CD4-positive, alpha-beta T cell treated with Interferon alpha-2 for 1 hour (primary cell): ENCODE data around the gene DEDD2.

Experiments used
- DNase-seq, 2 donors: peaks; one replicate each; pipeline ENCODE4 v3.0.0-alpha.2; 2020 to 2022

The DEDD2 gene

DNA sequence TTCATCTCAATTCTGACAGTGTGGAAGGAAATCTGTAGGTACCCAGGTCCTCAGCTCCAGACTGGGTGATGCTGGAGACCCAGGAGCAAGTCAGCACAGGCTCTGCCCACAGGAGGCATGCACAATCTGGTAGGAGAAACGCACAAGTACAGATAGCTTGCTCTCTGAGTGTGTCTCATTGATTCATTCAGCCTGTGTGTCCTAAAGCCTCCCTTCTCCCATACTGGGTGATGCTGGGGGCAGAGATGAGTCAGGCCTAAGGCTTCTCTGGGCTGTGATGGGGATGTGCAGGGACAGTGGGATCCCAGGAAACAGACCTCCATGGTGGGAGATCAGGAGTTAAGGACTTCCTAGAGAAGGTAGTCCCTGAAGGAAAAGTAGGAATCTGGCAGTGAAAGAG, 9.4 kb upstream of the DEDD2 start:
- DNase-seq, result no peak

DNA sequence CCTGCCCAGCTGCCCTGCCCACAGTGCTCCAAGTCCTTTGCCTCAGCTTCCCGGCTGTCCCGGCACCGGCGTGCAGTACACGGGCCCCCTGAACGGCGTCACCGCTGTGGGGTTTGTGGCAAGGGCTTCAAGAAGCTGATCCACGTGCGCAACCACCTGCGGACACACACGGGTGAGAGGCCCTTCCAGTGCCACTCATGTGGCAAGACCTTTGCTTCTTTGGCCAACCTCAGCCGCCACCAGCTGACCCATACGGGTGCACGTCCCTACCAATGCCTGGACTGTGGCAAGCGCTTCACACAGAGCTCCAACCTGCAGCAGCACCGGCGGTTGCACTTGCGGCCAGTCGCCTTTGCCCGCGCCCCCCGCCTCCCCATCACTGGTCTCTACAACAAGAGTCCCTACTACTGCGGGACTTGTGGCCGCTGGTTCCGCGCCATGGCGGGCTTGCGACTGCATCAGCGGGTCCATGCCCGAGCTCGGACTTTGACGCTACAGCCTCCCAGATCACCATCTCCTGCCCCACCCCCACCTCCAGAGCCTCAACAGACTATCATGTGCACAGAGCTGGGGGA, 8.3 kb upstream of the DEDD2 start:
- no peak for DNase-seq

DNA sequence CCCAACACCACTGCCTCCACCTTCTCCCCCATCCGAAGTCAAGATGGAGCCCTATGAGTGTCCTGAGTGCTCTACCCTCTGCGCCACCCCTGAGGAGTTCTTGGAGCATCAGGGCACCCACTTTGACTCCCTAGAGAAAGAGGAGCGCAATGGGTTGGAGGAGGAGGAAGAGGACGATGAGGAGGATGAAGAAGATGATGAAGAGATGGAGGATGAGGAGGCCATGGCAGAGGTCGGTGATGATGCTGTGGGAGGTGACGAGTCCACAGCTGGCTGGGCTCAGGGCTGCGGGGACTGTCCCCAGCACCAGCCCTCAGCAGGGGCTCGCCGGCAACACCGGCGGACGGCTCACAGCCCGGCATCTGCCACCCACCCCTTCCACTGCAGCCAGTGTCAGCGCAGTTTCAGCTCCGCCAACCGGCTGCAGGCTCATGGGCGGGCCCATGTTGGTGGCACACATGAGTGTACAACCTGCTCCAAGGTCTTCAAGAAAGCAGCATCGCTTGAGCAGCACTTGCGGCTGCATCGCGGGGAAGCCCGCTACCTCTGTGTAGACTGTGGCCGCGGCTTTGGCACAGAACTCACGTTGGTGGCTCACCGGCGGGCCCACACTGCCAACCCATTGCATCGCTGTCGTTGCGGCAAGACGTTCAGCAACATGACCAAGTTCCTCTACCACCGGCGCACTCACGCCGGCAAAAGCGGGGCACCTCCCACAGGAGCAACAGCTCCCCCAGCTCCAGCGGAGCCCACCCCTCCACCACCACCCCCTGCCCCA, 7.7 kb upstream of the DEDD2 start:
- DNase-seq, result no peak

GRCh38 chr19:42220751-42221097, 3.2 kb upstream of the DEDD2 start:
- no peak for DNase-seq

GRCh38 chr19:42219812-42220750, 2.6 kb upstream of the DEDD2 start, which contains the start of gene ZNF526:
Gene ZNF526 (plus strand): TSS chr19:42220312. CDS start chr19:42224404, 4,092 bp downstream.
- peak; percentile 98 for DNase-seq

DNA sequence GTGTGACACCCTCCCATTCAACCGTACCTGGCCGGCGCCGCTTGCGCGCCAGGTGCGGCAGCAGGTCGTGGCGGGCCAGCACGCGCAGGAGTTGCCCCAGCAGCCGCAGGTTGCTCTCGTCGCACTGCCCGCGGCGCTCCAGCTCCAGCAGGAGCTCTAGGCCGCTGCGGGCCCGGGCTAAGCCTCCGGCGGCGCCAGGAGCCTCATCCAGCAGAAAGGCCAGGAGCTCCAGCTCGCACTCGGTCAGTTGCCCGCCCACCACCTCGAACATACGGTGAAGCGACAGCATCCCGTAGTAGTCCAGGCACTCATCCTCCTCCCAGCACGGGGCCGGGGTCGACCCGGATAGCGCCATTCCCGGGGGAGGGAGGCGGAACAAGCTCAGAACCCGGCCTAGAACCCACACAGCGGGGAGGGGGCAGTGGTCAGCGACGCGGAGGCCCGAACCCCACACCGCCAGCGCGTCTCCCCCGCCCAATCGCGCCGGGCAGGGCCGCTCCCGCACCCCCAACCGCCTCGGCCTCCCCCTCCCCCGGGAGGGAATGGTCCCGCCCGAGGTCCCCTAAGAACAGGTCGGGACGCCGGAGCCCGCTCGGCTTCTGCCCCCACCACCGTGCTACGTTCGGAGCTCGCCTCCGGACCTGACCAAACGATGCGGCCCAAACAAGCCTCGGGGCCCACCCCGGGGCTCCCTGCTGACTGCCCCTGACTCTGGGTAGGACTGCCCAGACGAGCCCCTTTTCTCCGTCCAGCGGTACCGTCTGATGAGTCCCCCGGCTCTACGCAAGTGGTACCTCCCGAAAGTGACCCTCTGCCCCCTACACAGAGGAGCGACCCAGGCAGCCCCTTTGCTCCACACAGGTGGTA, 591 bp downstream of the DEDD2 start:
- DNase-seq, result peak in 1 of 2 donors; percentile 38

- DNase-seq, result no peak
These were observed 2.5 kb downstream of the DEDD2 start for GRCh38 chr19:42214810-42215485.

- no peak for DNase-seq
These were observed 4.6 kb downstream of the DEDD2 start for GRCh38 chr19:42212886-42213285.

GRCh38 chr19:42208612-42209011, 8.9 kb downstream of the DEDD2 start:
- DNase-seq, result no peak

DNA sequence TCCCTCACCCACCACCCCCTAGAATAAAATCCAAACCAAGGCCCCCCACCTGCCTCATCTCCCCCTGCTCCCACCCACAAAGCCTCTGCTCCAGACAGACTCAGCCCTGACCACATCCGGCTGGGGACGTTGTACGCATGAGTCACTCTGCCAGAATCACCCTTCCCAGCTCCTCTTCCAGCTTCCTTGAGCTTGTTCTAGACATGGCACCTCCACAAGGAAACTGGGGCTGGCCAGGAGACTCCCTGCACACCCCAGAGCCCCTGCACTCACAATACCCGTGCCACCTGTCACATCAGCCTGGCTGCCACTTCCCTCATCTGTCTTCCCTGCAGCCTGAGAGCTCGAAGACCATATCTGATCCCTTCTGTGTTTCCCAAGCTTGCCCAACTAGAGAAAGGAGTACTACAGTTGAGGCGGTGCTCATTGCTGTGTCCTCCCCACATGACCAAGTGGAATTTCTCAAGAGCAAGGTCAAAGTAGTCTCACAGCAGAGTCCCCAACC, 9.7 kb downstream of the DEDD2 start:
- peak in 1 of 2 donors; percentile 35 for DNase-seq

DNA sequence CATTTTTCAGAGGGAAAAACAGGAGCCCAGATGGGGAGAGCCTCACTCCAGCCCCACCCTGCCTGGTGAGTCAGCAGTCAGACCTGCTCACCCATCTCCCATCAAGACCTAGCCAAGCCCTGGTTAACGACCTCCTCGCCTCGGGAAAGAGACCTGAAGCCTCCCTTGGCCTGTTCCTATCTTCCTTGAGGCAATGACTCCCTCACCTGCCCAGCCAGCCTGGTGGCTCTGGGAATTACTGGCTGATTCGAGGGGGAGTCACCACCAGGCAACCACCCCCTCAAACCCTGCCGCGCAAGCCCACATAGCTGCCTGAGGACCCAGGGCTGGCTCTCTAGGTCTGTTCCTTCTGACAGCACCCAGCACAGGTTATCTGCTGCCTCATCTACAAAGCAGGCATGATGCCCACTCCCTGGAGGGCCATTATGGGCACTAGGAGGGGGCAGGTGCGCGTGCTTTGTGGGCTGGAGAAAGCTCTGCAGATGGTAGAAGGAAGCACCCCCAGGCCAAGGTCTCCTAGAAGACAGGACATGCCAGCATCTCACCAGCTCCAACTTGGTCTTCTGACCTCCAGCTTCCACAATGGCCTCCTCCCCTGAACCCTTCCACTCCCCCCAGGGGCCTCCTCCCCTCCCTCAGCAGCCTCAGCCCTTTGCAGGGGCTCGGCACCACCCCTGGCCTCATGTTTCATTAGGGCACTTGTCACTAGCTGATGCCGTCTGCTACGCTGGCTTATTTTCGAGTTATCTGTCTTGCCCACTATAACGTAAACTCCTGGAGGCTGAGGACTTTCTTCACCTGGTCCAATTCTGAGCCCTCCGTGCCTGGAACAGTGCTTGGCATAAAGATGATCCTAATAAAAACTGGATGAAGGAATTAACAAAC, 10.4 kb downstream of the DEDD2 start:
- DNase-seq, result no peak

DNA sequence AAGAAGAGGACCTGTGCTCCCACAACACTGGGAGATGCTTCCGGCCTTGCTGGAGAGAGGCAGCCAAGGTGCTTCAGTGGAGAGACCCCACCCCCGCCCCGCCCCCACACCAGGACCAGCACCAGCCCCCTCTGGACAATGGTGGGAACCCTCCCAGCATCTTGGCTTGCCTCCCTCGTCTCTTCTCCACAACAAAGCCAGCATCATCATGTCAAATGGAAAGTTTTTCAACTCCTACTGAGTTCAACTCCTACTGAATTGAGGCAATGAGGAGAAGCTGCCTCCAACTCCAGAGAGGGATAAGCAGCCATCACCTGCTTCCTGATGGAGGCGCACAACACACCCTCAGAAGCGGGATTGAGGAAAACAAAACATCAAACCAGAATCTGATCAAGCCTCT, 12.8 kb downstream of the DEDD2 start:
- no peak for DNase-seq

DNA sequence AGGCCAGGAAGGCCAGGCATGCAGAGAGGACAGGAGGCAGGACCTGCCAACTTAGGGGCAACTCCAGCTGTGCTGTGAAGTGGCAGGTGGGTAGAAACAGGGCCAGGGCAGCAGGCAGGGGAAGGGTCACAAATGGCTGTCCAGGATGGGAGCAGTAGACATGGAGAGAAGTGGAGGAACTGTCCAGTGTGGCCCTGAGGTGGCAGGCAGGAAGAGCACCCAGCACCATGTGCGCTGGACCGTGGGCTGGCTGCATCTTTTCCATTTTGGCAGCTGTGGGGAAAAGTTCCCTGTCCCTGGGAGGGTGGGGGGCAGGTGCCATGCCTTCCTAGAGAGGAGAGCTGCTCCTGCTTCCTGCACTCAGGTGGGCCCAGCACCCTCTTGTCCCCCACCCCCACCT, 13.8 kb downstream of the DEDD2 start:
- DNase-seq, result no peak

- DNase-seq, result no peak
These were observed 15.1 kb downstream of the DEDD2 start for GRCh38 chr19:42202290-42202880.

DNA sequence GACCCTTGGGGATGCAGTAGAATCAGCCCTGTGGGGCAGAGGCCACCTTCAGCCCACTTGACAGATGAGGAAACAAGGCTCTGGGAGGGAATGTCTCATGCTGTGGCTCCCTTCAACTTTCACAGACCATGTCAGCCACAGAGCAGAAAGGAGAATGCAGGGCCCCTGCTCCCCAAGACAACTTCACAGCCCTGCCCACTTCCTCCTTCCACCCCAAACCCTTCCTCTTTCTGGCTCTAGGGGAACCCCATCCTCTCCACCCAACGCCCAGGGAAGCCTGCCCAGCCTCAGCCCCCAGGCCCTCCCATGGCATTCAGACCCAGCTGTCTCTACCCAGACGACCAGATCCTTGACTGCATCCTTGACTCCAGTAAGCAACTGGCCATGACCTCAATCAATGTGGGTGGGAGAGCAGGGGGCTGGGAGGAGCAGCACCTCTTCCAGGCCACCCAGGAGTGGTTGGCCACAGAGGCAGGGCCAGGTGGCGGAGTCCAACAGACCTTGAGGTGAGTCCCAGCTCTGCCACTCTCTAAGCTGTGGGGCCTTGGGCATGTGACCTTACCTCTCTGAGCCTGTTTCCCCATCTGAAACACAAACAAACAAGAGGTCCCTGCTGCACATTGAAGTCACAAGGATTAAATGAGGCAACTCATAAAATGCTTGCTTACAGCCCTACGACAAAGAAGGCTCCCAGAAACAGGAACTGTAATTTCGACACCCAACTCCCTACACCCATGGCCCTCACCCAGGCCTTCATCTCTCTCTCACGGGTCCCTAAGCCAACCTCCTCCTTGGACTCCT, 15.8 kb downstream of the DEDD2 start:
- DNase-seq, result peak; percentile 74 to 79

DNA sequence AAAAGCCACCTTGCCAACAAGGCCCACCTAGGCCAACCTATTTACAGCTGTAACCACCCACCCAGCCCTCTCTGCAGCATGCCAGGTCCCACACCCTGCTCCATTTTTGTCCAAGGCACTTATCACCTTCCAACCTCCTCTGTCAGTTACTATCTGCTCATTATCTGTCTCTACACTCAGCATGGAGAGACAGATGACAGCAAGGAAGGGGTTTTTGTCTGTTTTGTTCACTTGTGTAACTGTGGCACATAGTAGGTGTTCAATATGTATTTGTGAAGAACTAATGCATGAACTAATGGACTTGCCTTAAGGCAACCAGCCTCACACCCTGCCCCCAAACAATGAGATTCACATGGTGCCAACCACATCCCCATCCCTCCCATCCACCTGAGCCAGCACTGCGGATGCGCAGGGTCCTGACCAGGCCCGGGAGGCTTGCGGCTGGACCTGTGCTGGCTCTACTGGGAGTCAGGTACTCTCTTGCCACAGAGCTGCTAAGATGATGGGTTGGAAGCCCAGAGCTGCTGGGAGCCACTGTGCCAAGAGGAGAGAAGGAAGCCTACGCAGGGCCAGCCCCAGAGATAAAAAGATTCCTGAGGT, 17.3 kb downstream of the DEDD2 start:
- DNase-seq, result no peak

- peak; percentile 59 to 72 for DNase-seq
These were observed 17.9 kb downstream of the DEDD2 start for GRCh38 chr19:42199440-42200115.
